ENCODE results near the gene ARHGAP20.

The ARHGAP20 gene

GRCh38 chr11:110527146-110527545, 185.1 kb downstream of the ARHGAP20 start:
- no peak for DNase-seq (ENCODE audit: low read depth)
